T-helper 9 cell (primary cell): ENCODE results near the gene PTPRT.

Source experiments
- DNase-seq: peaks from one replicate; pipeline ENCODE4 v3.0.0-alpha.2; 2020
- total RNA-seq, 2 donors: gene quantifications; one replicate each; lab custom pipeline; 2026; lab: John Stamatoyannopoulos, UW

PTPRT gene
- 0 to 0.14 reads per million in 2 donors for total RNA-seq

DNA sequence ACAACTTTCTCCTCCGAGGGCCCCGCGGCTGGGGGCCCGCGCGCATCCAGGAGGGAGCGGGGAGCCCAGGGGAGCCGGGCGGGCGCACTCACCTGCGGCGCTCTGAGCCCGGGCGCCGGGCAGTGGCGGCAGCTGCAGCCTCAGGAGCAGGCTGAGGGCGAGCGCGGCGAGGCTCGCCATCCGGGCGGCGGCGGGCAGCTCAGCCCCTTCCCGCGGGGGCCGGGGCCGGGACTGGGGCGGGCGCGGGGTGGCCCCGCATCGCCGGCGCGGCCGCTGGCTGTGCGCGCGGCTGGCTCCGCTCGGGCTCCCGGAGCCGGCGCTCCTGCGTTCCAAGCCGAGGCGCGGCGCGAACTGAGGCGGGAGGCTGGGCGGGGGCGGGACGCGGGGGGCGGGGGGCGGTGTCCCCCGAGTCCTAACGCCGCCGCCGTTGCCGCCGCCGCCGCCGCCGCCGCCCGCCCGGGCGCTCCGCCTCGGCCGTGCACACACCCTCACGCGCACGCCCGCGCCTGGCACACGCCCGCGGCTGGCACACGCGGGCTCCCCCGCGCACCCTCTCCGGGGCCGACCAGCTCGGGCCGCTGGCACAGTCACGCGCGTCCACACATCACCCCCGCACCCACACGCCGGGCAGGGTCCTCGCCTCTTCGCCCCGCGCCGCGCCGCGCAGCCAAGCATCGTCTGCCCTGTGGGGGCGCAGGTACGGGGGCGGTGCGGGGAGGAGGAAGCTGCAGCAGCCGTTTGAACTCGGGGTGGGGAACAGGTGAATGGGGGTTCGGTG, at the start of gene PTPRT:
PTPRT (minus strand) TSS at position 353 of the 778 bp plus-strand sequence; CDS start at position 180, 173 bp downstream.
- no peak for DNase-seq

DNA sequence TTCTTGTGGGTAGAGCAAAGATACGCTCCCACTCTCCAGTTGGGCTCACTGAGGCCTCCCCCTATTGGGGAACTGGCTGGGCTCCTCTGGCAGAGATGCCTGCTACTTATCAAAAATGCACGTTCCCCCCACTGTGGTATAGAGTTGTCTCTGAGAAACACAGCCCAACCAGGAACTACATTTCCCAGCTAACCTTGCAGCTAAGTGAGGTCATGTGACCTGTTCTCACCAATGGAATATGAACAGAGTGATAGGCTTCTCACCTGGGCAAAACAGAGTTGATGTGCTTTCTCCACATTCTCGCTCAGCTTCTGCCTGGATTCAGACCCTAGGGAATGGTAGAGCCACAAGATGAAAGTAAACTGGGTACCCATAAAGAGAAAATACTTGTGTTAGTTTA, 49.1 kb upstream of the PTPRT start:
- no peak for DNase-seq

DNA sequence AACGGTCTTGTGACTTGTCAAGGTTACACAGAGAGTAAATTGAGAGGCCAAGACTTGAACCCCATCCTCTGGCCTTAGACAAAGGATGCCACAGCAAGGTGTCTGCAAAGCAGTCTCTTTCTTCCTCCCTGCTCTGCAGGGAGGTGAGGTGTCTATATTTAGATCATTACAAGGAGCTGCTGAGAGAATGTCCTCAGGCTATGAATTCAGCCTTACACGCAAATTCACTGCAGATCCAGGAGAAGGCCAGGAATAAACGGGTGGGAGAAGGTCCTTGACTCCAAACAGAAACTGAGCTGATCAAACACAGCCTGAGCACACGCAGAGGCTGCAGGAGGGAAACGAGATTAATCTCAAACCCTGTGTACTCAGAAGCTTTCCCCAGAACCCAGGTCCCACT, 48.6 kb upstream of the PTPRT start:
- DNase-seq = no peak

DNA sequence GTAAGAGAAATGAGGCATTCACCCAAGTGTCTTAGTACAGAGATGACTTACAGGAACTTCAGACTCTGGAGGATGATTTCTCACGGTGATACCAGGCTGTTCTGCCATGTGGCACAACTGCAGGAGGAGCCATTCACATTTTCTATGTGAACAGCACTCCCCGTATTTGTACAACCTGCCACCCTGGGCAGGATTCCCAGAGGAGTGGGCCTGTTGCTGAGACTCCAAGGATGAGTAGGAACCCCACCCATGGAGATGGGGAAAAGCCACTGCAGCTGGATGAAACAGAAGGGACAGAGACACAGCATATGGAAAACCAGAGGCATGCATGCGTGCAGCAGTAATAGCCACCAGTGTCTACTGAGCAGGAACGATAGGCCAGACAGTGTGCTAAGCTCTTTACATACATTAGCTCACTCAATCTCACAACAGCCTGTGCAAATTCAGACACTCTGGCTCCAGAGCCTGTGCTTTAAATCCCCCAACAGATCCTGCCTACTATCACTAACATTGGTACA, 48.0 kb upstream of the PTPRT start:
- DNase-seq = no peak

DNA sequence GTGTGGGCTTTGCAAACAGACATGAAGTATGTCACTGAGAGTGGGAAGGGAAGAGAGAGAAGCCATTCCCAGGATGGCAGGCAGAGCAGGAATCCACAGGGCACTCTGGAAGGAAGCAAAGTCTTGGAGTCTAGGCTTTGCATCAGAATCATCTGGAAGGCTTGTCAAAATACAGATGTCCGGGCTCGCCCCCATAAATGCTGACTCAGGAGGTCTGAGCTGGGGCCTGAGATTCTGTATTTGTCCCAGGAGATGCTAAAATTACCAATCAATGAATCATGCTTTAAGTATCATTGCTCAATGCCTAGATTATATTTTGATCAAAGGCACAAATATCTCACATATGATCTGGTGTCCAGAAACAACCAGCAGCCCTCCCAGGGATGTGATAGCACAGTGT, 46.3 kb upstream of the PTPRT start:
- DNase-seq = no peak

DNA sequence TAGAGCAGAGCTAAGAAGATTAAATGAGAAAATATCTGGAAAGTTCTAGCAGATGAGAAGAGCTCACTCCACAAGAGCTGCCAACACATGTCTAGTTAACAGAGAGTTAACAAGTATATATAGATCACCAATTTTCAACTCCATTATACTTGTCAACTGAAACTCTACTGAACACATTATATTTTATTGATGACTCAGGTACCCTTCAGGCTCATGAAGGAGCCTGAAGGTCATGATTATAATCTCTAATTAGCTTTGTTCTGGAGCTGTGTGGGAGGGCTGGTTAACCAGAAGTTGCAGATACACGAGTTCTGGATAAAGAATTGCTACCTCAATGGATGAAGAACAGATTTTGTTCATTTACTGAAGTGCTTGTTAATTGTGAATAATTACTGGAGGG, 42.1 kb upstream of the PTPRT start:
- DNase-seq = no peak

DNA sequence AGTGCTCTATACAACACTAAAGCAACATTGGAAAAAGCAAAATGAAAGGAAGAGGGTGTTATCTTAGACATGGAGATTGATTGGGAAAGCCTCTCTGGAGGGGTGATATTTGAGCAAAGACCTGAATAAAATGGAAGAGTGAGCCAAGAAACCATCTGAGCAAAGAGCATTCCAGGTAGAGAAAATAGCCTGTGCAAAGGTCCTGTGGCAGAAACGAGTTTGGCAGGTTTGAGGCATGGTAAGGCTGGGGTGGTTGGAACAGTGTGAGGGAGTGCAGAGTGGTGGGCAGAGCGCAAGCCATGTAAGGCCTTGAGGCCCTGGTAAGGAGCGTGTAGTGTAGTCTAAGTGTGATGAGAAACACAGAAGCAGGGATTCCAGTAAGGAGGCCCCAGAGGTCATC, 40.0 kb upstream of the PTPRT start:
- DNase-seq = no peak

DNA sequence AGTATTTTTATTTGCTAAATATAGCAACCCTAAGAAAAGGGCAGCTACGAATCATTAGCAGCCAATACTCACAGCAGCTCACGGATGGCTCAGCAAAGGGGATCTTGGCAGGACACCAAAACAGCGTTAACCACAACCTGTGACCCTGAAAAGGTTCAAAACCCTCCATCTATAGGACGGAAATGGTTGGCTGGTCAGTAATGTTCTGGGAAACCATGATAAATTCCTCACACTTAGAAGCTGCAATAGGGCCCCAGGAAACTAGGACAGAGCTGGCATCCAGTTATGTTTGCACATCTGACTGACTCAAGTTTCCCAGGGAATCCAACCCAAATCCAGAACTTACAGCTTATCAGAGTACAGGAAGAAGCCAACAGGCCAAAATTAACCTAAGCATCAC, 30.9 kb upstream of the PTPRT start:
- DNase-seq = no peak

DNA sequence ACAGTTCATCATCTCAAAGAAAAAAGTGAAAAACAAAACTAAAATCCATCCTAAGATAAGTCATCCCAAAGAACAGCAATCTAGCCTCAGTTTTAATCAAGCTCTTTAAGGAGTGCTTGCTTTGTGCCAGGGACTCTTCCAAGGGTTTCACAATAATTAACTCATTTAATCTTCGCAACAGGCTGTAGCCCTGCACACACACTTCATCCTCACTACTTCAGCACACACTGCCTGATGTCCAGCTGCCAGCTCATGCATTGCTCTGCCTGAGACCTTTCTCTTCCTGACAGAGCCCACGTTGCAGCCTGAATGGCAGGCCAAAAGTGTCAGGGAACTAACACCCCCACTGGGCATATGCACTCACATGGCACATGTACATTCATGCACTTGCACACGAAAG, 21.2 kb upstream of the PTPRT start:
- no peak for DNase-seq

DNA sequence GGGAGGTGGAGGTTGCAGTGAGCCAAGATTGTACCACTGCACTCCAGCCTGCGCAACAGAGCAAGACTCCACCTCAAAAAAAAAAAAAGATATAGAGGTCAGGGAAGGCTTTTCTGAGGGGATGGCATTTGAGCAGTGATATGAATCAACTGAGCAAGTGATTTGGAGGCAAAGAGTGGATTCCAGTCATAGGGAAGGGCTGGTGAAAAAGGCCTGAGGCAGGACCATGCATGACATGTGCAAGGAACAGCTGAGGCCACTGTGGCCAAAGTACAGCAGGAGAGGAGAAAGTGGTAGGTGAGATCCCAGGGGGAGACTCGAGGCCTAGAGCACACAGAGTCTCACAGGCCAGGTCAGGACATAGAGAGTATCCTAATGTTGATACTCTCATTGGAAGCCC, 20.1 kb upstream of the PTPRT start:
- DNase-seq = no peak

DNA sequence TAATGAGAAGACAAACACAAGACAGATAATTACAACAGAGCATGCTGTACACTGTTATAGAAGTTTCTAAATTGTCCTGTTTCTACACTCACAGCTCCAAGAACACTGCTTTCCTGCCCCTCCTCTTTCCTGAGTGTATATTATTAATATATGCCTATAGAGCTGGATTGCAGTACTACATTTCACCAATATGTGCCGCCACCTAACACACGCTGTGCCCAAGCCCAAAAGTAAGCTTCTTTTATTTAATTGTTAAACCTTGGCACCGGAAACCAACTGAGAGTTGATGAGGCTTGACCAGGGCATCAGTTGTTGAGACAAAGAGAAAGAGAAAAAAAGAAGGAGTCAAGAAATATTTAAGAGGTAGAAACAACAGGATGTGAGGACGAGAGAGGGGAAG, 16.0 kb upstream of the PTPRT start:
- no peak for DNase-seq

DNA sequence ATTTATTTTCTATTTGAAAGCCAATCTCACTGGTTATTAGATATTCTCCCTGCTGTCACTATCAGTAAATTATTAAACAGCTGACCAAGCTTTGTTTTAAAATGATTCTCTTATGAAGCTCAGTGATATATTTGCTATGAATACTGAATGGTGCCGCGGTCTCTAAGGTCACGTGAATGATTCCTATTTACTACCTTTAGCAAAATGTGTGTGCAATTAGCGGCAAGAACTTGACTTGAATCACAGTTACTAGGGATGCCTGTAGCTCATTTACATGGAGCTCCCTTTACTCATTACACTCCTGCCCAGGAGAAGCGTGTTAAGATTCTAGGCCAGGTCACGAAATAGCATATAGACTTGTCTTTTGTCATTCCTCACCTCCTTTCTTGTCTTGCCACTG, 12.4 kb upstream of the PTPRT start:
- DNase-seq = no peak

DNA sequence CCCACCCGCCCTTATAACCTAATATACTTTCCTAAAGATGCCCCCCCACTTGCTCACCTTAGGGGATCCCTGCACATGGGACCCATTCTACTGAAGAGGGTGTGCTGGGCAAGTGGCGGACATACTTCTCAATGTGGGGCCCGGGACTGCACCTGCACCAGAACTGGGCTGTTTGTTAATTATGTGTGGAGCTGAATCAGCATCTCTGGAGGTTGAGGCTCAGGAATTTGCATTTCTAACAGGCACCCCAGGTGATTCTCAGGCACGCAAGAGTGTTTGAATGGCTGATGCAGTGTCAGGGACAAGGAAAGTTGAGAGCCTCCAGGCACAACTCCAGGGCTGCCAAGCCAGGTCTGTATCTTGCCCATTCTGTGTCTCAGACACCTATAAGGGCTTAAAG, 8.9 kb upstream of the PTPRT start:
- DNase-seq = no peak

DNA sequence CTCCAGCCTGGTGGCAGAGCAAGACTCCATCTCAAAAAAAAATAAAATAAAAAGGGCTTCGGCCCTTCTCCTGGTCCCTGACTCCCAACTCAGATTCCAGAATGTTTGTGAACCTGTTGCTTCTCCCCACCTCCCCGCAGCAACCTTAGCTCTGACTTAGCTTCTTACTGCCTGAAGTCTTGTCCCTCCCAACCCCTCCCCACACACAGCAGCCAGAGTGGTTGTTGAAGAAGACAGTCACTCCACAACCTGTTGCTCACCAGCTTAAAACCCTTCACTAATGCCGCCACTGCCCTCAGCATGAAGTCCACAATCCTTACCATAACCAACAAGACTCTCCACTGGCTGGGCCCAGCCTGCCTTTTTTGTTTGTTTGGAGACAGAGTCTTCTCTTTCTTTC, 6.5 kb upstream of the PTPRT start:
- no peak for DNase-seq

DNA sequence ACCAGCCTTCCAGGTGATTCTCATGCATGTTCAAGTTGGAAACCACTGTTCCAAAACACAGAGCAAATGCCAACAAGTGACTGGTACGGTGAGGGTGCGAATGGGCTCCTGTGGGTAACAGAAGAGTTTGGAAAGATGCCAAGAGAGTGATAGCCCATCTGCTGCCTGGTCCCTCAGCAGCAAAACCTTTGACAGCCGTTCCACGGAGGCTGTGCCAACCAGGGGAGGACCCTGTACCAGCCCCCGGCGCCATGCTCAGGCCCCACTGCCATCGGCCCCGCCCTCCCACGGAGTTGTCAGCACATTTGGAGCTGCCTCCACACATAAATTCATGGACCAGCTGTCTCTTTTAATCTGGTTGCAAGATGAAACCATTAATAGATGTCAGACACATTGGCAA, 4.4 kb upstream of the PTPRT start:
- no peak for DNase-seq

DNA sequence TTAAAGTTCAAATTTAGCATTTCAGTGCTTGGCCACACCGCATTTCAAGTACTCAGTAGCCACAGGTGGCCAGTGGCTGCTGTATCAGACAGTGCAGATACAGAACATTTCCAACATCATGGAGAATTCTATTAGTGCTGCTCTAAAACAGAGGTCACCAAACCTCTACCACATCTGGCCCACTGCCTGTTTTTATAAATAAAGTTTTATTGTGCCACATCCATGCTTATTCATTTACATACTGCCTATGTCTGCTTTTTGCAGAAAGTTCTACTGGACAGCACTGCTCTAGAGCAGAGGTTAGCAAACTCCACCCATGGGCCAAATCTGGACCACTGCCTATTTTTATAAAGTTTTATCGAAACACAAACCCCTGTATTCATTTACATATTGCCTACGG, 3.7 kb upstream of the PTPRT start:
- no peak for DNase-seq

DNA sequence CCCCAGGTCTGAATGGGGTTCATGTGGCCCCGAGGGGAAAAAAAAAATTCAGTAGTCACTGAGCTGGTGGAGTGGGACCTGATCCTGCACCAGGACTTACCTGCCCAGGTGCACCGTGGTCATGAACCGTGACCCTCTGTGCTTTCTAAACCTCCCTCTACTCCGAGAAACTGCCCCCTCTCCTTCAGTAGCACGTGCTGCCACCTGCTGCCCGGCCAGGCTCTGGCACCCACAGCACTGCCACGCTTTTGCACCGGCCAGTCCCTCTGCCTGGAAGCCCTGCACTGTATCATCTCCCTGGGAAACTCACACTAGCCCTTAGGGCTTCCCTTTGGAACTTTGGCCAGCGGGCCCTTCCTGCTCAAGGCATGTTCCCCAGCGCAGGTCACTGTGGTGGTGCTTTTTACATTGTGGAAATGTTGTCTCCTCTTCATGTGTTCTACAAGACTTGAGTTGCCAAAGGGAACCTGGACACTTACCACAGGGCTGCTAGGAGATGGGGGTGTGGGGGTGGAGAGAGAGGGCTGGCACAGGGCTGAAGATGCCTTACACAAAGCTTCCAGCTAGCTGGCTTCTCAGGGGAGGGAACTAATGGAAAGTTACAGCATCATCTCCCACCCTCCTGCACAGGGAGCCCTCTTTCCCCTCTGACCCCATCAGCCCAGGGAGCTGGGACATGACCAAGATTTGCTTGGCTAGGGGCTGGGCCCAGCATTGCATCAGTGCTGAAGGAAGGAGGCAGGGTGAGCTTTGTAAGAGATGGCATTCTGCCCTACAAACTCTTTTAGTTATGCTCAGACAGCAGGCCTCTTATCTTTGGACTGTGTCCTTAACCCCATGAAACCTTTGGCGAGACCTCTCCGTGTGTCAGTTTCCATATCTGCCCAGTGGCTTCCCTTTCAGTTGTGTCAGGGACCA, 2.5 kb upstream of the PTPRT start:
- no peak for DNase-seq

DNA sequence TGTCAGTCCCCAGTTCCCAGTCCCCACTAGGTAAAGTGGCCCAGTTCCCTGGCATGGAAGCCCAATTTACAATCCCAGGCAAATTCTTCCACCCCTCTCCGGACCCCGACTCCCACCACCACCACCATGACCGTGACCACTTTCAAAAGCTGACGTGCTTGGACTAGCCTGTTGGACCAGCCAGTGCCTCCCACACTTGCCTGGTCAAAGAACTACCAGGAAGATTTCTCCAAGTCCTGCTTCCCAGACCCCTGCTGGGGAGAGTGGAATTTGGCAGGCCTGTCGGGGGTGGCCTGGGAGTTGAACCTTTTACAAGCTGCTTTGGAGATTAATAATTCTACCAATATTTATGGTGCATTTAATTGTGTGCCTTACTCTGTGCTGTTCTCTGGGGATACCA, 1.4 kb upstream of the PTPRT start:
- no peak for DNase-seq

DNA sequence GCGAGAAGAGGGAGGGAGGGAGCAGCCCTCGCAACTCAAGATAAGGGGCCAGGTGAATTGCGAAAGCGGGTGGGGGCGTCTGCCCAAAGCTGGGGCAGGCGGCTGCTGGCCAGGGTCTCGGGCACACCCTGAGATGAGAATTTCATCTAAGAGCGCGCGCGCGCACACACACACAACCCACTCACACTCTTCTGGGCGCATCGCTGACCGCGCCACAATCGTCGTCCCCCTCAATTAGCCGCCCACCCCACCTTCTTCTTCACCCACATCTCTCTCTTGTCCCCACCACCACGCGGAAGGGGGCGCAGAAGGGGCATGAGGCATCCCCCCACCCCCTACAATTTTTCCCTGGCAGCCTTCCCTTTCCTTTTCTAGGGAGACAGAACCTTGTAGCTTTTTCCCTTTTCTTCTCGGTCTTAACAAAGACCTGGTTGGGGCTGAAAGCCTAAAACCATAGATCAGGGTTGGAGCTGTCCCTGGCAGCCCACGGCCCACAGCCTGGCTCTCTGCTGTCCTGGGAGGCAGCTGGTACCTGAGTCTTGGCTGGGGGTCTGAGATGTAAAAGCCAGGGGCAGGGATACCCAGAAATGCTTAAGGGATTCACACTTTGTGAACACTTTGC, 737 bp upstream of the PTPRT start:
- no peak for DNase-seq

DNA sequence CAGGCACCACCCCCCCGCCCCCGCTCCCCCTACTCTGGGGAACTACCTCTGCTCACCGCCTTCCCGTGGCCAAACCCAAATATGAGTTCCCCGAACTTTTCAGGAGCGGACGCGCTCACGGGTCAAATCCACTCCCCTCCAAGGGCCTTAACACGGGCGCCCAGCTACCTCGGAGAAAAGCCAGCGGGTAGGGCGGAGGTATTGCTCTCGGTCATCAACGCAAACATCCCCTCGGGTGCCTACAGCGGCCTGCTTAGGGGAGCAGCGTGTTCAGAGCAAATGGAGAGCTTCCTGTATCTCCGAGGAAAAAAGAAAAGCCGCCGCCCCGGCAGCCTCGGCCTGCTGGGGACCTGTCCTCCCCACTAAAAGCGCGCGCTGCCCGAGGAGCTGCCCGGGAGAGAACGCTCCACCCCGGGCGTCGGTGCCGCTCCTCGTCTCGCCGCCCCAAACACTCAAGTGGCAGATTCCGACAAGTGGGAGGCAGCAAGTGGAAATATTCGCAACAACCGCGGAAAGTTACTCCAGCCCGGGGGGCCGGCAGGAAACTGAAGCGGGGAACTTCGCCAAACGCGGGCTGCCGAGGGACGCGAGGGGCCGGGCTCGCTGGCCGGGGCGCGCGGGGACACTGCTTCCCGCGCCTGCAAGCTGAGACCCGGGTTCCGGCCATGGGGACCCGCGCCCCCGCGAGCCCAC, 699 bp downstream of the PTPRT start:
- no peak for DNase-seq

DNA sequence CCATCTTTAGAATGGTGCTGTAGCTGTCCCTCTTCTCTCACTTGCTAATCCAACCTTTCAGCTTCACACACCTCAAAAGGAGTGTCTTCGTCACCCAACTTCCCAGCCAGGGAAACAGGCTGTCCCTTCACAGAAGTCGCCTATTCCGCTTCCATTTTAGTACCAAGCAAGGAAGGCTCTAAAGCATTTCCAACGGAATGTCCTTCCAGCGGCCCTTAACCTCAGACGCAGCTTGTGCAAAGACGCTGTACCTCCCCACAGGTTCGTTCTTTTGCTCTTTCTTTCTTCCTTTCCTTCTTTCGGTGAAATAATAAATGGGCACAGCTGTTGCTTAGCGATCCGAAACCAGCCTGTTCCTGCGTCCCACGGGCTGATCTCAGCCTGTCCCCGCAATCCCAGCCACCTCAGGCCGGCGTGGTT, 1.5 kb downstream of the PTPRT start:
- DNase-seq = no peak

DNA sequence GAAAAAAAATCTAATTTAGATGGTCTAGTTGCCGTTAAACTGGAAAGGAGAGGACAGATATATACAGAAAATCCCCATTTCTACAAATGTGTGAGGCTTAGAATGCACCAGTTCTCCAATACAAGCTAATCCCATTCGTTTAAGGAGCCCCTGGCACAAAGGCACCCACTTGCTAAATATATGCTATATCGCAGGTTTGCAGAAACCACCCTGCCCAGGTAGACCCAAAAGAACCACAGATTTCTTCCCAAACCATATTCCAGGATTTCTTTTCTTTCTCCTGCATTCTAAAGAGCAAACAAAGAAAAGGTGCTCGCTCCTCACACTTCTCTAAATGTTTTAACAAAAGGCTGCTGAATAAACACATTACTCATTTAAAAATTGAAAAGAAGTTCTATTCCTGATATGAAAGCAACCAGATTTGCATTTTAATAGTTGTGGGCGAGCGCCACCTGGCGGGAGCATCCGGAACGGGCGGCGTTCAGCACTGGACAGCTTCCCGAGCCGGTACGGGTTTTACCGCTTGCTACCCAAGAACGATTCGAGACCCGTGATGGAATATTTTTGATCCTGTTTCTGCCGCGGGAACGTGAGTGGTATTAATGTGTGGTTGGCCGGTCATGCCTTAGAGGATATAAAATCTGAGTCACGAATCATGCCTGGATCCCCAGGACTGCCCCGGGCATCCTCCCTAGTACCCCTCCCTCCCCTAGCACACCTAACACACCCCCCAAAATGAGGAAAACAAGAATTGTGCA, 2.1 kb downstream of the PTPRT start:
- peak; percentile 26 for DNase-seq
